Activated CD8-positive, alpha-beta memory T cell treated with anti-CD3 and anti-CD28 coated beads for 4 hours (primary cell): ENCODE results near the gene ABHD16A.

ENCODE experiments used
- DNase-seq, 2 donors: peaks; one replicate each; pipeline ENCODE4 v3.0.0-alpha.2; 2020; ENCODE audit warnings: low read depth in 2 of 2

ABHD16A gene

GRCh38 chr6:31641370-31641769 is 61.8 kb downstream of the ABHD16A start:
- no peak for DNase-seq

DNA sequence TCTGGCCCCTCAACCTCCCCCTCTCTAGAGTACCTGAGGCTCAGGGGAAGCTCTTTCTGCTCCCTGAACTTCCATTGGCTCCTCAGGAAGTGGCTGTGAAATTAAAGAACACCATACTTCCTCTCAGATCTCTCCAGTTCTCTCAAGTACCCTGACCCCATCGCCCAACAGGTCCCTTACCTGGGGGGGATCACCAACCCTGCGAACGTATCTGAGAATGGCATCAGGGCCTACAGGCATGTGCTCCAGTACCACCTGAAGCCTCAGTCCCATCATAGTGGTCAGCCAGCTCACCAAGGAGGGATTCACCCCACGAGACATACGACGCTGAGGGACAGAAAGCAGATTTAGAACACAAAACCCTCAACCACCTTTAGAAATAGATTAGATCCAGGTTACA is 62.5 kb downstream of the ABHD16A start:
- no peak for DNase-seq

- DNase-seq = no peak
Measured at GRCh38 chr6:31639449-31639861, 63.7 kb downstream of the ABHD16A start.

GRCh38 chr6:31639043-31639442 is 64.1 kb downstream of the ABHD16A start:
- DNase-seq = no peak
